T-cell (primary cell): Measurements from ENCODE around the gene GALNTL6. TPM values are rescaled to one million over a fixed set of nuclear protein-coding genes. Genes with fewer than 3 reads are reported as not detected.

ENCODE experiments used
- ATAC-seq, 4 experiments: fragments of 200-7000 bp in 3 of 4; fragments of 150-1000 bp in 1 of 4; cut with Tn5 transposase; replicated peaks in 1 of 4; 1 replicate in 3 of 4; 2 replicates in 1 of 4; pipeline ENCODE4 v1.10.0; 2021; ENCODE audit warnings: moderate library complexity in 3 of 4, mild to moderate bottlenecking in 2 of 4, moderate number of reproducible peaks in 1 of 4
- CTCF ChIA-PET, 2 donors: fragments of 300-600 bp; sonication (Branson Sonifier 250); formaldehyde crosslinking; loops; one replicate each; lab custom pipeline; 2022; ENCODE audit warnings: antibody characterized with exemption in 2 of 2; lab: Charles Lee
- POLR2A ChIA-PET, 2 donors: fragments of 300-600 bp; sonication (Branson Sonifier 250); formaldehyde crosslinking; loops; one replicate each; lab custom pipeline; 2022; ENCODE audit warnings: antibody characterized with exemption in 2 of 2; lab: Charles Lee
- DNase-seq, 35 experiments: peaks; one replicate each; pipeline versions ENCODE4 v3.0.0 to v3.0.0-alpha.2; 2013 to 2023
- H3K27ac ChIP-seq: one replicate; pipeline ENCODE4 v1.5.1; 2013; ENCODE audit warnings: low read length
- H3K27me3 ChIP-seq, 2 experiments: replicated peaks in 1 of 2; 1 replicate in 1 of 2; 2 replicates in 1 of 2; pipeline versions ENCODE4 v1.6.1 to v1.7.0; 2013; ENCODE audit warnings: low read length in 1 of 2, mixed read lengths in 1 of 2; ENCODE audit not compliant: control insufficient read depth in 2 of 2, insufficient read depth in 2 of 2; ENCODE audit errors: extremely low read depth in 1 of 2
- H3K36me3 ChIP-seq, 2 donors: 1 replicate in 1 of 2; 2 replicates in 1 of 2; pipeline versions ENCODE4 v1.6.1 to v1.7.0; 2013; ENCODE audit warnings: low read length in 1 of 2; ENCODE audit not compliant: control insufficient read depth in 2 of 2, insufficient read depth in 1 of 2; ENCODE audit errors: extremely low read depth in 1 of 2
- H3K4me1 ChIP-seq, 2 experiments: 1 replicate in 1 of 2; 2 replicates in 1 of 2; pipeline versions ENCODE4 v1.6.1 to v1.7.0; 2013; ENCODE audit warnings: low read length in 2 of 2, mixed read lengths in 1 of 2; ENCODE audit not compliant: insufficient read depth in 2 of 2, control insufficient read depth in 1 of 2; ENCODE audit errors: extremely low read depth in 1 of 2
- H3K4me3 ChIP-seq, 2 donors: 1 replicate in 1 of 2; 2 replicates in 1 of 2; pipeline versions ENCODE4 v1.5.1 to v1.7.0; 2013; ENCODE audit warnings: mild to moderate bottlenecking in 2 of 2, low read length in 1 of 2, moderate library complexity in 1 of 2; ENCODE audit not compliant: control insufficient read depth in 1 of 2; ENCODE audit errors: extremely low read depth in 1 of 2
- H3K9me3 ChIP-seq: 2 replicates; pipeline ENCODE4 v1.7.0; 2013
- H3K27ac Mint-ChIP-seq, 2 donors: one replicate each; pipeline ENCODE4 v1.8.0; 2020 to 2021; ENCODE audit warnings: mild to moderate bottlenecking in 2 of 2, mixed read lengths in 2 of 2
- H3K27me3 Mint-ChIP-seq, 2 donors: one replicate each; pipeline ENCODE4 v1.8.0; 2021 to 2022; ENCODE audit warnings: mixed read lengths in 2 of 2
- H3K36me3 Mint-ChIP-seq: one replicate; pipeline ENCODE4 v1.8.0; 2021; ENCODE audit warnings: mixed read lengths
- H3K4me1 Mint-ChIP-seq, 3 donors: one replicate each; pipeline ENCODE4 v1.8.0; 2020 to 2022; ENCODE audit warnings: mixed read lengths in 3 of 3, mild to moderate bottlenecking in 1 of 3
- H3K4me3 Mint-ChIP-seq, 3 donors: one replicate each; pipeline ENCODE4 v1.8.0; 2020 to 2022; ENCODE audit warnings: mild to moderate bottlenecking in 3 of 3, mixed read lengths in 3 of 3, moderate library complexity in 3 of 3
- H3K9me3 Mint-ChIP-seq, 3 donors: one replicate each; pipeline ENCODE4 v1.8.0; 2020 to 2022; ENCODE audit warnings: mixed read lengths in 3 of 3
- WGBS: methylation state at CpG from one replicate; pipeline ENCODE4 v1.1.5; 2013; ENCODE audit warnings: missing lambda C conversion rate; ENCODE audit not compliant: insufficient coverage; 5-methylcytosine and 5-hydroxymethylcytosine counted together
- total RNA-seq, 35 experiments: library from RNA in 6 of 35; stranded (reverse) in 6 of 35; fragments of 120-200 nt in 1 of 35; gene quantifications; one replicate each; pipeline versions ENCODE4 v1.2.1 to v1.2.4 and lab custom pipeline; 2013 to 2026

Gene GALNTL6
- total RNA-seq, 5 donors from 2014 or later (not counting 1 experiment from before 2014, with no cell fraction given): not detected

DNA sequence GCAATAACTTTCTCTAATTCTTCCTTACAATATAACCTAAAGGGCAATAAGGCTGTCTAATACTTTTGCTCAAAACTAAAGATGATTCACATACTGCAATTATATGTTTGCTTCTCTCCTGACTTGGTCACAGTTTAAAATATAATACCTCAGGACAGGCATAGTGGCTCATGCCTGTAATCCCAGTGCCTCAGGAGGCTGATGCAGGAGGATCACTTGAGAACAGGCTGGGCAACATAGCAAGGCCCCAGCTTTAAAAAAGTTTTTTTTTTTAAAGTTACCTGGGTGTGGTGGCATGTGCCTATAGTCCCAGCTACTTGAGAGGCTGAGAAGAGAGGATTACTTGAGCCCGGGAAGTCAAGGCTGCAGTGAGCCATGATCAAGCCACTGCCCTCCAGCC, 1125.7 kb downstream of the GALNTL6 start:
- ChIA-PET CTCF (no interaction called here), POLR2A (no interaction called here)
- Histone ChIP-seq H3K9me3 (no peaks in the 10 kb centered on the region), H3K36me3 (no peaks in the 10 kb centered on the region), H3K4me3 (no peak overlapping the region), H3K27me3 (no peaks in the 10 kb centered on the region), H3K27ac (no peak overlapping the region), H3K4me1 (no peaks in the 10 kb centered on the region)
- no CpG with 5 or more reads among the region's 1 CpG for WGBS
- ATAC-seq: no peak
- no peak for DNase-seq
- H3K27me3 Mint-ChIP-seq: peaks cover 0 to 3% of the 10 kb centered on the region in 2 donors
- H3K9me3 Mint-ChIP-seq: no peaks in the 10 kb centered on the region
- no peaks in the 10 kb centered on the region for H3K4me1 Mint-ChIP-seq
- H3K27ac Mint-ChIP-seq: no peak overlapping the region
- no peak overlapping the region for H3K4me3 Mint-ChIP-seq
- no peaks in the 10 kb centered on the region for H3K36me3 Mint-ChIP-seq

DNA sequence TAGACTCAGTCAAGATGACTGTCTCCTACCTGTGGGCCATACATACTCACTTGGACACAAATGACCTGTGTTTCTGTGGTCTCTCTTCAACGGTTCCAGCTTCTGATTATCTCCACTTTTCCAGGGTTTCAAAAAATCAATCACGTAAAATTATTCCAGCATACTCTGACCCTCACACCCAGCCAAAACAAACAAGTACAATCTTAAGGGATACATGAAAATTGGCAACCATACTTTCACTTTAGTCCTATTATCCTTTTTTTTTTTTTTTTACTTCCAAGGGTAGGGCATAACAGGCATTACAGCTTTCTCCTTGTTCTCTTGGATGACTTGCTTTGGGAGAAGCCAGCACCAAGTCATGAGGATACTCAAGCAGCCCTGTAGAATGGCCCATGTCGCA, 1129.6 kb downstream of the GALNTL6 start:
- Histone ChIP-seq H3K36me3 (no peaks in the 10 kb centered on the region), H3K4me3 (no peak overlapping the region), H3K27me3 (no peaks in the 10 kb centered on the region), H3K27ac (no peak overlapping the region), H3K9me3 (no peaks in the 10 kb centered on the region), H3K4me1 (no peaks in the 10 kb centered on the region)
- ATAC-seq (no peak), DNase-seq (no peak)
- Mint-ChIP-seq H3K9me3 (no peaks in the 10 kb centered on the region), H3K27me3 (peaks cover 0 to 3% of the 10 kb centered on the region in 2 donors), H3K4me3 (no peak overlapping the region), H3K4me1 (no peaks in the 10 kb centered on the region), H3K36me3 (no peaks in the 10 kb centered on the region), H3K27ac (no peak overlapping the region)
- CTCF ChIA-PET: no interaction called here
- 83% methylated on average over 2 of the region's 3 CpGs for WGBS
- POLR2A ChIA-PET: no interaction called here

DNA sequence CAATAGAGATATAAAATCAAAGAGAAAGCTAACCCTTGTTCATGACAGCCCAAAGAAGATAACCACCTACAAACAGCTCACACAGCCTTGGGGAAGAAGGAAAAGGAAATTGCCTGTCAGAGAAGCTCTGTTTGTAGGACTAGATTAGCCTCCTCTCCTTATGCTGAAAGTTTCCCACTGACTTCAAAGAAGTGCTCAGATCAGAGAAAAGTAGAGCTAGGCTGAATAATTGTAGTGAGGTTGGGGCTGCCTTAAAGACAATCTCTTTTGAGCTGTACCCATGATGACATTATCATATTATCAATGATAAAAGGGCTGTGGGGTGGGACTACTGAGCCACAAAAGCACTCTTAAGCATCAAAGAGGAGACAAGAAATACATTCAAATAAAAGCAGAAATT, 1132.4 kb downstream of the GALNTL6 start:
- no peak for ATAC-seq
- Mint-ChIP-seq H3K4me1 (no peaks in the 10 kb centered on the region), H3K36me3 (no peaks in the 10 kb centered on the region), H3K27me3 (peaks cover 1 to 8% of the 10 kb centered on the region in 2 donors), H3K9me3 (no peaks in the 10 kb centered on the region), H3K27ac (no peak overlapping the region), H3K4me3 (no peak overlapping the region)
- no peaks in the 10 kb centered on the region for H3K27me3 ChIP-seq
- ChIA-PET POLR2A (no interaction called here), CTCF (no interaction called here)
- no peaks in the 10 kb centered on the region for H3K36me3 ChIP-seq
- no peaks in the 10 kb centered on the region for H3K9me3 ChIP-seq
- DNase-seq: no peak
- H3K4me3 ChIP-seq: no peak overlapping the region
- H3K4me1 ChIP-seq: no peaks in the 10 kb centered on the region
- no peak overlapping the region for H3K27ac ChIP-seq

DNA sequence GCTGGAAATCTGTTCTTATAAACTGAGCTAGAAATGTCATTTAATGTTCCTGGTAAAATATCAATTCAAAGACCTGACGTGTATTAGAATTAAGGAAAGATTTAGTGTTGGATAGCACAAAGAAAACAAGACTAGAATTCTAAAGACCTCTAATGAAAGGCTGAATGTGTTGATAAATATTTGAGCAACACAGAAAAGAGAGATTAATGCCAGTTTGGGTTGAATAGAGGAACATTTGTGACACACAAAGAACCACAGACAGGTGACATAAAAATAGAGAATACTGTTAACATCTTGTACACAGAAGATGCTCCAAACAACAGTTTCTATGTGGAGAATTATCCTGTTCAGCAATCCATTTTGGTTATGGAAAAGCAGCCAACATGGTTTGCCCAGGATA, 1133.3 kb downstream of the GALNTL6 start:
- H3K4me1 Mint-ChIP-seq: no peaks in the 10 kb centered on the region
- Histone ChIP-seq H3K9me3 (no peaks in the 10 kb centered on the region), H3K27me3 (no peaks in the 10 kb centered on the region)

DNA sequence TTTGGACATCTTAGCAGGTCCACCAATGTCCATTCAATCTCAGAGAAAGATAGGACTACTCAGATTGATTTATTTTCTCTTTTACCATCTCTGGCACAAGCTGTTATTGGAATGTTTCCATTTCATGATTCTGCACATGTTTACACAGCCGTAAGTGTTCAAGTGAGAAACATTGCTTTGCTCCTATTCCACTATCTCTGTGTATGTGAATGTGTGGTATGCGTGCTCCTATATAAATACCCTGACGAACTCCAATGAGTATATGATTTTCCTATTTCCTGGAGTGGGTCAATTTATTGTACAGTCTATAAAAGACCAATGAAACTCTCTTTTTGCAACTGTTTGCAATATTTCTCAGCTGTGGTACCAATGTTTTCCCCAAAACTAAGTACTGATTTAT, 1134.4 kb downstream of the GALNTL6 start:
- H3K27me3 Mint-ChIP-seq: peaks cover 1 to 5% of the 10 kb centered on the region in 2 donors
- ChIA-PET POLR2A (no interaction called here), CTCF (no interaction called here)
- Histone ChIP-seq H3K9me3 (no peaks in the 10 kb centered on the region), H3K36me3 (no peaks in the 10 kb centered on the region), H3K27me3 (peaks cover 0 to 3% of the 10 kb centered on the region in 2 experiments), H3K4me3 (no peak overlapping the region), H3K27ac (no peak overlapping the region), H3K4me1 (no peaks in the 10 kb centered on the region)
- no peaks in the 10 kb centered on the region for H3K9me3 Mint-ChIP-seq
- no peaks in the 10 kb centered on the region for H3K36me3 Mint-ChIP-seq
- no peak overlapping the region for H3K4me3 Mint-ChIP-seq
- ATAC-seq: no peak
- WGBS: no CpG with 5 or more reads among the region's 3 CpGs
- no peak for DNase-seq
- H3K27ac Mint-ChIP-seq: no peak overlapping the region
- H3K4me1 Mint-ChIP-seq: no peaks in the 10 kb centered on the region

More for the DNA sequence above, 1133.3 kb downstream of the GALNTL6 start:
- H3K27me3 Mint-ChIP-seq: peaks cover 1 to 5% of the 10 kb centered on the region in 2 donors
- no peak overlapping the region for H3K27ac Mint-ChIP-seq
- no peaks in the 10 kb centered on the region for H3K36me3 Mint-ChIP-seq
- no peak overlapping the region for H3K4me3 ChIP-seq
- no CpG with 5 or more reads among the region's 1 CpG for WGBS
- ATAC-seq: no peak
- ChIA-PET CTCF (no interaction called here), POLR2A (no interaction called here)
- H3K27ac ChIP-seq: no peak overlapping the region
- no peaks in the 10 kb centered on the region for H3K9me3 Mint-ChIP-seq
- H3K4me3 Mint-ChIP-seq: no peak overlapping the region
- DNase-seq: no peak
- H3K36me3 ChIP-seq: no peaks in the 10 kb centered on the region
- H3K4me1 ChIP-seq: no peaks in the 10 kb centered on the region

DNA sequence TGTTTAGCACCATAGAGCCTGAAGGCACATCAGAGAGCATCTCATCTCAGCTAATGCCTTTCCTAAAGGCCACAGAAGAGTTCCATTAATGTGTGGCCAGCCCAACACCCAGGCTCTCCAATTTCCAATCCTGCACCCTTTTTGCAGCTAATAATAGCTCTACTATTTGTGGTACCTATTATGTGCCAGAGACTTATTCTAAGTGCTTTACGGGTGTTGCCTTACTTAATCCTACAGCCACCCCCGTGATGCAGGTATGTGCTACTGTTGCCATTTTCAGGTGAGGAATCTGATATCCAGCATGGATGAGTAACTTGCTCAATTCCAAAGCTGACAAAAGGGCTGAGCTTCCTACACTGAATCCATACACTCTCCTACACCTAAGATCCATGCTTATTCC, 1137.8 kb downstream of the GALNTL6 start:
- no CpG with 5 or more reads among the region's 2 CpGs for WGBS
- POLR2A ChIA-PET: no interaction called here

More for the DNA sequence above, 1137.8 kb downstream of the GALNTL6 start:
- CTCF ChIA-PET: no interaction called here
- DNase-seq: no peak
- no peak overlapping the region for H3K4me3 ChIP-seq
- no peak overlapping the region for H3K27ac ChIP-seq
- H3K27me3 Mint-ChIP-seq: peaks cover 1 to 5% of the 10 kb centered on the region in 2 donors
- no peaks in the 10 kb centered on the region for H3K4me1 Mint-ChIP-seq
- no peaks in the 10 kb centered on the region for H3K36me3 ChIP-seq
- H3K4me3 Mint-ChIP-seq: no peak overlapping the region
- no peak overlapping the region for H3K27ac Mint-ChIP-seq
- H3K27me3 ChIP-seq: peaks cover 0 to 3% of the 10 kb centered on the region in 2 experiments
- H3K36me3 Mint-ChIP-seq: no peaks in the 10 kb centered on the region
- no peaks in the 10 kb centered on the region for H3K9me3 Mint-ChIP-seq
- no peak for ATAC-seq
- no peaks in the 10 kb centered on the region for H3K4me1 ChIP-seq
- no peaks in the 10 kb centered on the region for H3K9me3 ChIP-seq
